Erythroblast (primary cell): ENCODE measurements around the gene PTDSS2.
"Not testable (repeated sequence)": the region's sequence is repeated elsewhere in the genome, so short reads cannot be mapped to it uniquely, and the experiment has no call there.

ENCODE experiments used
- DNase-seq, 2 experiments: peaks; one replicate each; lab custom pipeline; 2025; lab: John Stamatoyannopoulos, UW
- GATA1 ChIP-seq: IDR thresholded peaks from 2 replicates; pipeline ENCODE4 v1.6.1; 2011; ENCODE audit warnings: low read depth, mild to moderate bottlenecking, control low read depth, low read length, moderate library complexity
- POLR2A ChIP-seq: IDR thresholded peaks from 2 replicates; pipeline ENCODE4 v1.6.1; 2011; ENCODE audit warnings: mild to moderate bottlenecking, low read length

PTDSS2 gene

DNA sequence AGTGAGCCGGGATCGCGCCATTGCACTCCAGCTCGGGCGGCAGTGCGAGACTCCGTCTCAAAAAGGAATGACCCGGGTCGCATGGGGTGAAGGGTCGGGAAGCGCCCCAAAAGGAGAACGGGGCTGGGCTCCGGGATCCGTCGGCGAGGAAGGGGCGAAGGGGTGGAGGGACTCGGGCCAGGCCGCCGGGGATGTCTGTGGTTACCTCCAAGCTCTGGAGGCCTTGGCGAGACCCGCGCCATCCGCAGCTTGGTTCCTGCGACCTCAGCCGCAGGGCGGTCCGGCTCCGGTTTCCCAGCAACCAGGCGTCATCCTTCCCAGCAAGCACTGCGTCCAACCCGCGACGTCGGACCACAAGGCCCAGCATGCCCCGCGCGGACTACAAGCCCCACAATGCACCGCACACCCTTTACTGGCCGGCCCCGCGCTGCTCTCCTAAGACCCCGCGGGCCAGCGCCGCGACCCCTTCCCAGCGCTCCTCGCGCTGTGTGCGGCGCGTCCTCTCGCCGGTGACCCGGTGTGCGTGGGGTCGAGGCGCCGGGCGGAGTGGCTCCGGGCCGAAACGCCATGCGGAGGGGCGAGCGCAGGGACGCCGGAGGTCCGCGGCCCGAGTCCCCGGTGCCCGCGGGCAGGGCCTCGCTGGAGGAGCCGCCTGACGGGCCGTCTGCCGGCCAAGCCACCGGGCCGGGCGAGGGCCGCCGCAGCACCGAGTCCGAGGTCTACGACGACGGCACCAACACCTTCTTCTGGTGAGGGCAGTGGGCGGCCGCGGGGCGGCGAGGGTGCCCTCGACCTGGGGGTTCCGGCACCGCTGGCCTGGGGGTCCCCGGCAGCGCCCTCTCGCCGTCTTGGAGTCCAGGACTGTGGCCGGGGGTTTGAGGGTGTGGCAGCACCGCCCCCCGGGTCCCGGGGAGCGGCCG, at the start of gene PTDSS2:
Gene PTDSS2, plus strand, starts transcription at position 391 of the 920 bp plus-strand sequence. Its CDS starts 177 bp downstream, at position 568.
- TF ChIP-seq POLR2A, result peak; percentile 70
- TF ChIP-seq GATA1, result no peak
- DNase-seq, result peak; percentile 96 to 97

DNA sequence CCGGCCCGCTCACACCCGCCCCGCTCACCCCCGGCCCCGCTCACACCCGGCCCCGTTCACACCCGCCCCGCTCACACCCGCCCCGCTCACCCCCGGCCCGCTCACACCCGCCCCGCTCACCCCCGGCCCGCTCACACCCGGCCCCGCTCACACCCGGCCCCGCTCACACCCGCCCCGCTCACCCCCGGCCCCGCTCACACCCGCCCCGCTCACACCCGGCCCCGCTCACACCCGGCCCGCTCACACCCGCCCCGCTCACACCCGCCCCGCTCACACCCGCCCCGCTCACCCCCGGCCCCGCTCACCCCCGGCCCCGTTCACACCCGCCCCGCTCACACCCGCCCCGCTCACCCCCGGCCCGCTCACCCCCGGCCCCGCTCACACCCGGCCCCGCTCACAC, 48.9 kb upstream of the PTDSS2 start:
- DNase-seq, result not testable (repeated sequence)

DNA sequence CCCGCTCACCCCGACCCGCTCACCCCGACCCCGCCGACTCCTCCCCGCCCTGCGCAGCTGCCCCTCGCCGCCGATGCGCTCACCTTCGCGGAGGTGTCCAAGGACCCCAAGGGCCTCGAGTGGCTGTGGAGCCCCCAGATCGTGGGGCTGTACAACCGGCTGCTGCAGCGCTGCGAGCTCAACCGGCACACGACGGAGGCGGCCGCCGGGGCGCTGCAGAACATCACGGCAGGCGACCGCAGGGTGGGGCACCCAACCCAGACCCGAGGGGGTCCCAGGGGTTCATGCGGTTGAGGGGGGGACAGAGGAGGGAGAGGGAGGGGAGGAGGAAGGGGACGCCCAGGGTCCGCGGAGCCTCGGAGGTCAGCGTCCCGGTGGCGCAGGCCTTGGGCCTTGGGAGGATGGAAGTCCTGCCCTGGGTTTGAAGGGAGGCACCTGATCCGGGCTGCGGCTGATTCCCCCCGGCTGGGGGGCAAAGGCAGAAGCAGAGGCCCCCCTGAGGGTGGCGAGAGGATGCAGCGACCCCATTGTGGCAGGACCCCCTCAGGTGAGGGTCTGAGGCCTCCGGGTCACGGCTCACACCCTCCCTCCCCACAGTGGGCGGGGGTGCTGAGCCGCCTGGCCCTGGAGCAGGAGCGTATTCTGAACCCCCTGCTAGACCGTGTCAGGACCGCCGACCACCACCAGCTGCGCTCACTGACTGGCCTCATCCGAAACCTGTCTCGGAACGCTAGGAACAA, 46.9 kb upstream of the PTDSS2 start:
- DNase-seq, result no peak
- TF ChIP-seq GATA1 (no peak), POLR2A (no peak)

GRCh38 chr11:403761-404431, 46.2 kb upstream of the PTDSS2 start:
- DNase-seq, result no peak
- no peak for TF ChIP-seq POLR2A
- no peak for TF ChIP-seq GATA1

DNA sequence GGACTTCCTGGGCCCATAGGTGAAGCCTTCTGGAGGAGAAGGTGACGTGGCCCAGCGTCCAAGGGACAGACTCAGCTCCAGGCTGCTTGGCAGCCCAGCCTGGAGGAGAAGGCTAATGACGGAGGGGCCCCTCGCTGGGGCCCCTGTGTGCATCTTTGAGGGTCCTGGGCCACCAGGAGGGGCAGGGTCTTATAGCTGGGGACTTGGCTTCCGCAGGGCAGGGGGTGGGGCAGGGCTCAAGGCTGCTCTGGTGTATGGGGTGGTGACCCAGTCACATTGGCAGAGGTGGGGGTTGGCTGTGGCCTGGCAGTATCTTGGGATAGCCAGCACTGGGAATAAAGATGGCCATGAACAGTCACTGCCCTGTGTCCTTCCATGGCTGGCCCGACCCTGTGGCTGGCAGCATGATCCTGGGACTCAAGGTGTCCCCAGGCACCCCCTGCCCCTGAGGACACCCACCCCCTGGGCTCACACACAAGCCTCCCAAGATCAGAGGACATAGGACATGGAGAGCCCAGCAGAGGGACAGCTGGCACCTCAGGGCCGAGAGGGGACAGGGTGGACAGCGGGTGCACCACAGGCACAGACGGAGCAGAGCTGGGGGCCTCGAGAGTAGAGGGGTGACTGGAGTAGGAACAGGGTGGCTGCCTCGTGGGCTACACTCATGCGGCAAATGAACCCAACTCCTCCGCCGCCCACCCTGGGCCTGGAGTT, 45.4 kb upstream of the PTDSS2 start:
- TF ChIP-seq POLR2A (no peak), GATA1 (no peak)
- no peak for DNase-seq

- TF ChIP-seq GATA1 (no peak), POLR2A (no peak)
- DNase-seq, result no peak
These were observed 44.6 kb upstream of the PTDSS2 start for GRCh38 chr11:405323-405953.

DNA sequence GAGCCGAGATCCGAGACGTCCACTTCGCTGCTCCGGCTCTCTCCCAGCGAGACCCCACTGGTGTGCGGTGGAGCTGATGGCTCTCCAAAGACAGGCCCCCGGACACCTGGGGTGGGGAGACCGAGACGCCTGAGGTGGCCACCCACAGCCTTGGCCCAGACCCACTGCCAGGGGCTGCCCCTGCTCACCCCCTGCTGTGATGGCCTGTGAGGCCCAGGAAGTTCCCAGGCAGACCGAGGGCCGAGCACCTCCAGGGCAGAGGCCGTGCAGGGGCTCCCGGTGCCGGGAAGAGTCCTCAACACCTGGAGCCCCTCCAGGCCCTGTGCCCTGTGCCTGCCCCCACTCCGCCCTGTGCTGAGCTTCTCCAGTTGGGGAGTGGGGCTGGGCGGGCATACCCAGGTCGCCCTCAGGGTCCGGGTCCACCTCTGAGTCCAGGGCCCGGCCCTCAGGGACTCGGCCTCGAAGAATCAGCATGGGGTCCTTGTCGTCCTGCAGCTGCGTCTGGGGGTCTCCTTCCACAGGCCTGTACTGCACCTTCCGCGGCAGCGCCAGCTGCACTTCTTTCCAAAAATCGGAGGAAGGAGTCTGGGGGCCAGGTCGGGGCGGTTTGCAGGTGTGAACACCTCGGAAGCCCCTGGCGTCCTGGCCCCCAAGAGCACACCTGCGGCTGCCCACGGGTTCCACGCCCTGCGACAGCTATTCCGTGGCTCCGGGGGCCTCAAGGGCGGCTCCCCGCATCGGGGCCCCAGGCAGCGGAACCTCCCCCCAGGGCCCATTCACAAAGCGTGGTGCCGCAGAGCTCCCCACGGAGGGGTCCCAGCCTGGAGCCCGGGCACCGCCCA, 43.9 kb upstream of the PTDSS2 start:
- DNase-seq, result no peak
- TF ChIP-seq POLR2A, result no peak
- no peak for TF ChIP-seq GATA1

GRCh38 chr11:406796-407650, 43.1 kb upstream of the PTDSS2 start:
- DNase-seq, result peak; percentile 83 to 88
- TF ChIP-seq GATA1, result no peak

- TF ChIP-seq GATA1 (no peak), POLR2A (no peak)
- DNase-seq, result no peak
These were observed 42.4 kb upstream of the PTDSS2 start for GRCh38 chr11:407651-408123.

GRCh38 chr11:408154-409007, 41.7 kb upstream of the PTDSS2 start:
- no peak for TF ChIP-seq GATA1
- no peak for DNase-seq

GRCh38 chr11:409008-409599, 41.0 kb upstream of the PTDSS2 start:
- no peak for TF ChIP-seq POLR2A
- TF ChIP-seq GATA1, result no peak
- DNase-seq, result no peak
